Activated CD4-positive, CD25-positive, alpha-beta regulatory T cell treated with anti-CD3 and anti-CD28 coated beads, Interleukin-2, amount 50 U/mL, for 24 hours (primary cell): ENCODE data around the gene LIPH.
"Not testable (repeated sequence)": the region's sequence is repeated elsewhere in the genome, so short reads cannot be mapped to it uniquely, and the experiment has no call there.

Experiments used
- ATAC-seq, 2 donors: fragments of 150-1000 bp; cut with Tn5 transposase; one replicate each; pipeline ENCODE4 v1.10.0; 2021; ENCODE audit warnings: mild to moderate bottlenecking in 1 of 2, moderate library complexity in 1 of 2

LIPH gene

DNA sequence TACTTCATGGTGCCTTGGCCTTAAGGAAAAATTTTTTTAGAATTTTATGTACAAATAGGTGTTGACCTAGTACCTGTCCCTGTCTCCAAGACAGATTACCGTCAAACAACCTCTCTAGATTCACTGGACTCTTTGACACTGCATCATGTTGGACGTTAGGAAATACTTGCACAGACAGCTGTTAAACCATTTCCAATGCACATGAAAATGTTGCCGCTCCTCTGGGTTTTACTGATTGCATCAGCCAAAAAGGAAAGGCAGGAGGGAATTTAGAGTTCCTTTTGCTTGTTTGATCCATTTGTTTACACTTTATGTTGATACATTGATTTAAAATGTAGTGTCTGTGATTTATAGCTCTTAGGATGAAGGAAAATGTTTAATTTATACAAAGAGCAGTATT is 68.1 kb downstream of the LIPH start:
- no peak for ATAC-seq

DNA sequence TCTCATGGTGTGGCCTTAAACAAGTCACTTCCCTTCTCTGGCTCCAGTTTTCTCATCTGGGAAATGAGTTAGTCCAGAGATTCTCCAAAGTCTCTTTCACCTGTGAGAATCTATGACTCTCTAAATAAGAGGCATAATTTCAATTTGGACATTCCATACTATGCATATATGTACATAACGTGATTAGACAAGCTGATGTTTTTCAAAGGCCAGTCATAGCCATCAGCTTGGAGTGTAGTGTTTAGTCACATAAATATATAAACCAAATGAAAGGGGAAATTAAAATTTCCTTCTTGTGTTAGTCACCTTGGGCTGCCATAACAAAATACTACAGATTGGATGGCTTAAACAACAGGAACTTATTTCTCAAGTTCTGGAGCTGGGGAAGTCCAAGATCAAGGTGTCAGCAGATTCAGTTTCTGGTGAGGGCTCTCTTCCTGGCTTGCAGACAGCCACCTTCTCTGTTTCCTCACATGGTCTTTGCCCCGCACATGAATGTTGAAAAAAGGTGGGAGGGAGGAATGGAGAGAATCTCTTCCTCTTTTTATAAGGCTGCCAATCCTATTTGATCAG is 72.9 kb downstream of the LIPH start:
- no peak for ATAC-seq

DNA sequence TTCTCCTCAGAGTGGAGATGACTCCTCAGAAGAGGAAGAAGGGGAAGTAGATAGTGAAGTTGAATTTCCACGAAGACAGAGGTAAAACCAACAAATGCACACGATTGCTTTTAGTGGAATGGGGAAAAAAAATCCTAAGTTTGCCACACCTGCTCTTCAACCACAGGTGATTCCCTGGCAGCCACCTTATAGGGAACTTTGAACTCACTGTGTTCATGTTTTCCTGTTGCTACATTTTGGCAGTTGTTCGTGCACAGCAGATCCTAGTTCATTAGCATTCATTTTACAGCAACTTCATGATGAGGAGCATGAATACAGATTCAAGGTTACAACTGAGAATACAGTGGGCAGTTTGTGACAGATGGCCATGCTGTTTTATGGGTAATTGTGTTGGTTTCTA is 75.1 kb downstream of the LIPH start:
- no peak for ATAC-seq

DNA sequence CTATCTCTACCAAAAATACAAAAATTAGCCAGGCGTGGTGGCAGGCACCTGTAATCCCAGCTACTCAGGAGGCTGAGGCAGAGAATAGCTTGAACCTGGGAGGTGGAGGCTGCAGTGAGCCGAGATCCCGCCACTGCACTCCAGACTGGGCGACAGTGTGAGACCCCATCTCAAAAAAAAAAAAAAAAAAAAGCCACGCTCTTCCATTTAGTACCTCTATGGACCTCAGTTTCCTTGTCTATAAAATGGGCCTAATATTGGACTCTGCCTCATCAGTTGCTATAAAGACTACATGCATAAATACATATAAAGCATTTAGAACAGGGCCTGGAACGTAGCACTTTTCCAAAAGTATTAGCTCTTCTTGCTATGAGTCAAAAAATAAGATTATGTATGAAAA is 77.5 kb downstream of the LIPH start:
- not testable (repeated sequence) for ATAC-seq

DNA sequence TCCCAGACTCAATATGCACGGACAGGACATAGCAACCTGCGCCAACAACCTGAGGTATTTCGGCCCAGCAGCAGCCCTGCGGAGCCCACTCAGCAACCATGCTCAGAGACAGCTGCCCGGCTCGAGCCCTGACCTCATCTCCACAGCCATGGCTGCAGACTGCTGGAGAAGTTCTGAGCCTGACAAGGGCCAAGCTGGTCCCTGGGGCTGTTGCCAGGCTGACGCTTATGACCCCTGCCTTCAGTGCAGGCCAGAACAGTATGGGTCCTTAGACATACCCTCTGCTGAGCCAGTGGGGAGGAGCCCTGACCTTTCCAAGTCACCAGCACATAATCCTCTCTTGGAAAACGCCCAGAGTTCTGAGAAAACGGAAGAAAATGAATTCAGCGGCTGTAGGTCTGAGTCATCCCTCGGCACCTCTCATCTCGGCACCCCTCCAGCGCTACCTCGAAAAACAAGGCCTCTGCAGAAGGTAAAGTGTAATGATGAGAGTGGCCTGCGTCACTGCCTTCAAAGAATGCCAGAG is 79.0 kb downstream of the LIPH start:
- ATAC-seq, result no peak

DNA sequence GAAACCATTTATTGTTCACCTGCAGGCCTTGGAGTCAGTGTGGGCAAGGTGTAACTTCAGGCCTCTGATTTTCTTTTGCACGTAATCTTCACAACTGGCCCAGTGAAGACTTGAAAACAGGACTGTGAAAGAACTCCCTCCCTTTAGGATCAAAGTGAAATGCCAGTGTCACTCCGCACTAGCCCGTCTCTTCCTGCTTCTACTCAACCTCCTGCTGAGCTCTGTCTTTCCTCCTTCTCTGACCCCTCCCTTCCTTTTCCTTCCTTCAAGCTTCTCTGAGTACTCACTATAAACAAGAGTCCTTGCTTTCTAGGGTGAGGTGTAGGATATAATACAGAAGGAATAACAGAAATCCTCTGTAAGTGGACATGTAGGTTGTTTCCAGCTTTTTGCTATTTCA is 82.1 kb downstream of the LIPH start:
- no peak for ATAC-seq

DNA sequence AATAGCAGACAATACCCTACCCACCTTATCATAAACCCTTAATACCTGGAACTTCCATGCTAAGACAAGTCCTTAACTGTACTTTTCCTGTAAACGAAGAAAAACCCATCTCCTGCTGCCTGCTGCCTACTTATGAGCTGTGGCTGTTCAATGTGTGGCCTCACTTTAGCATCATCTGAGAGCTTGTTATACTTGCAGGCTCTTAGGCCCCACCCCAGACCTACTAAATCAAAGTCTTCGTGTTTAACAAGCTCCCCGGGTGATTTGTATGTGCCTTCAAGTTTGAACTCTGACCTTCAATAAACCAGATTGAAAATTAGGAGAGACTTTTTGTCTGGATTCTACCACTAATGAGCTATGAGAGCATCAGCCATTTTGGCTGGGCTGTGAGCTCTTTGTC is 82.8 kb downstream of the LIPH start:
- ATAC-seq, result no peak

DNA sequence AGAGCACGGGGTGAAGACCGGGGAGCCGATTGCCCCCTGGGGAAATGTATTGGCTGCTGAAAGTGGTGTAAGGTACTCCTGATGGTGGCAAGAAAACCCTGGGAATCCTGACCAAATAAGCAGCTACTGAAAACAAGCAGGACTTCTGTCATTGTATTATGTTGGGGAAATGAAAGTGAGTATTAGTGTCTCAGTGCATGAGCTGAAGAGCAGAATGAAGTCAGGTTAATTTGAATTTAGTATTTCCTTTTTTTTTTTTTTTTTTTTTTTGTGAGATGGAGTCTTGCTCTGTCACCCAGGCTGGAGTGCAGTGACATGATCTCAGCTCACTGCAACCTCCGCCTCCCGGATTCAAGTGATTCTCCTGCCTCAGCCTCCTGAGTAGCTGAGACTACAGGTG is 86.3 kb downstream of the LIPH start:
- ATAC-seq, result not testable (repeated sequence)

DNA sequence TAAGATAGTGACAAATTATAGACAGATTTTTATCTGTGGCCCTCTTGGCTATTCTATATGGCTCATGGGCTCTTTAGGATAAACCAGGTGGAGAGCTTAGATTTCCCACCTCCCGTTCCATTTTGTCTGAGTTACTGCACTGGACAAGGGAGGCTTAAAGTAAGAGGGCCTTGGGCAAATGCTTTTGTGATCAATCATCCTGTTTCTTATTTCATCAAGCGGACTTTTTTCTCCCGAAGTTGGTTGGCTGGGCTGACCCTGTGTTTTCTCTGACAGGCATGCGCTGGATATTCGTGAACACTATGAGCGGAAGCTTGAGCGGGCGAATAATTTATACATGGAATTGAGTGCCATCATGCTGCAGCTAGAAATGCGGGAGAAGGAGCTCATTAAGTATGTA is 86.9 kb downstream of the LIPH start:
- ATAC-seq, result no peak

DNA sequence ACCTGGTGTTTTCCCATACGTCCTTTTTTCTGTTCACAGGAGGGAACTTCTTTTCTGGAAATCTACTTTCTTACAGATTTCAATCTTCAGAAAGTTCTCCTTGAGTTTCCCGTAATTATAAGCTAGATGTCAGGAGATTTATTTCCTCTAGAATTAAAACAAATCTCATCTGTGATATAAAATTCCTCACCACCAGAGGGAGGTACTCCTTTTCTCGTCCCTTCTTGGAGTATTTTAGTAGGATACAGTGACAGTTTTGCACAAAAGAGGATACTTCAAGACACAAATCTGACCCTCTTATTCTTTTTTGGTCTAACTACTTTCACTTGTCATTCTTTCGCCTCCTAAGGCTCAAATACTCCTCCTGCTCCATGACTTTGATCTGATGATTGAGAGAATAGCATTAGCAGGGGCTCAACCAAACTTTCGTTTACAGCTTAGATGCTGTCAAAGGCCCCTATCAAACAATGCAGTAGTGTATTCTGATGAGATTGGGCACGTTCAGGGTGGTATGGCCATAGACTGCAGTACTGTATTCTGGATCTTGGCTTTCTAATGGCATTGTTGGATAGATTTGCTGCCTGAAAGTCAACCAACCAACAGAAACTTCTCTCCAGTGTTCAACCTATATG is 91.6 kb downstream of the LIPH start:
- ATAC-seq, result no peak

DNA sequence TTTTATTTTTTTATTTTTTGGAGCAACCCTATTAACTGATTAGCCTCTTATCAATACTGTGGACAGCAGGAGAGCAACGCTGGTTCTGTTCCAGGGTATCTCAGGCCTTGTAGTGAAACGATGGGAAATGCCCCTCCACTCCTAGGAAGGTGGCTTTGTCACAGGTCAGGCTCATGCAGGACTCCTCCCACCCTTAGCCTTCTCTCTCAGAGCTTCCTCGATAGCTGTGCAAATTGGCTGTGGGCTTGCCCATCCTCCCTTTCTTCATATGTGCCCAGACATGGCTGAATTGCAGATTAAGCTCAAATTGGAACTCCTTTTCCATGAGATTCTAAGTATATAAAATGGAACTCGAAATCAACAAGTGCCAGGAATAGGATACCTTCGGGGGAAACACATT is 92.1 kb downstream of the LIPH start:
- no peak for ATAC-seq

DNA sequence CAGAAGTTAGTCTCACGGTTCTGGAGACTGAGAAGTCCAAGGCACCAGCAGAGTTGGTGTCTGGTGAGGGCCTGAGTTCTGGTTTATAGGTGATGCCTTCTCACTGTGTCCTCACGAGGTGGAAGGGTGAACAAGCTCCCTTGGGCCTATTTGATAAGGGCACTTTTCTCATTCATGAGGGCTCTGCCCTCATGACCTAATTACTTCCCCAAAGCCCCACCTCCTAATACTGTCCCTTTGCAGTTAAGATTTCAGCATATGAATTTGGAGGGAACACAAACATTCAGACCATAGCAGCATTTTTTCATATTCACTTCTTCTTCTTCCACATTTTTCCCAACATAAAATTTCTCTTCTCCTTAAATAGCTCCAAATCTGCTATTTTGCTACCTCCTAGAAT is 95.0 kb downstream of the LIPH start:
- no peak for ATAC-seq
